ENCODE results near the gene UCHL1.

GRCh38 chr4:41213625-41214135, 43.0 kb upstream of the UCHL1 start:
- TF ChIP-seq CTCF (IDR thresholded peaks at IDR 0.05) (no peak), REST (IDR thresholded peaks at IDR 0.05; ENCODE audit: insufficient read depth in 1 of 2, low read depth in 2 of 2, low read length in 1 of 2) (no peak), POLR2AphosphoS5 (IDR thresholded peaks at IDR 0.05; ENCODE audit: low read depth, low read length) (no peak), TCF7L2 (IDR thresholded peaks at IDR 0.05; ENCODE audit: low read depth, low read length) (no peak)
